Fibroblast of lung (primary cell): ENCODE measurements around the gene MANEAL. TPM values are rescaled to one million over a fixed set of nuclear protein-coding genes. Genes with fewer than 3 reads are reported as not detected.

ENCODE experiments used
- DNase-seq, 2 donors: peaks; one replicate each; pipeline versions ENCODE4 v3.0.0 to v3.0.0-alpha.2; 2010; ENCODE audit warnings: low read depth in 2 of 2
- H2AFZ ChIP-seq: 2 replicates; pipeline ENCODE4 v1.5.1; 2012; ENCODE audit warnings: low read length, control low read depth, inconsistent platforms
- H3K27ac ChIP-seq: 2 replicates; pipeline ENCODE4 v1.5.1; 2011; ENCODE audit warnings: low read length, control low read depth; ENCODE audit not compliant: insufficient read depth
- H3K27me3 ChIP-seq: 2 replicates; pipeline ENCODE4 v1.5.1; 2011; ENCODE audit warnings: mild to moderate bottlenecking, low read length; ENCODE audit not compliant: control insufficient read depth, insufficient read depth
- H3K36me3 ChIP-seq: 2 replicates; pipeline ENCODE4 v1.5.1; 2011; ENCODE audit warnings: low read length; ENCODE audit not compliant: control insufficient read depth, insufficient read depth
- H3K4me1 ChIP-seq: 2 replicates; pipeline ENCODE4 v1.5.1; 2011; ENCODE audit warnings: low read length; ENCODE audit not compliant: control insufficient read depth, insufficient read depth; ENCODE audit errors: extremely low read depth
- H3K4me2 ChIP-seq: 2 replicates; pipeline ENCODE4 v1.5.1; 2011; ENCODE audit warnings: low read length, control low read depth; ENCODE audit not compliant: insufficient read depth; ENCODE audit errors: extremely low read depth
- H3K4me3 ChIP-seq, 4 experiments: fragments of 200-600 bp in 1 of 4; sonication (generic) in 1 of 4; replicated peaks in 1 of 4; 2 replicates each; pipeline ENCODE4 v1.5.1; 2011 to 2016; ENCODE audit warnings: low read length in 4 of 4, low read depth in 3 of 4, mild to moderate bottlenecking in 3 of 4, control low read depth in 2 of 4, inconsistent platforms in 1 of 4, mixed read lengths in 1 of 4; ENCODE audit not compliant: insufficient read depth in 1 of 4; ENCODE audit errors: control extremely low read depth in 1 of 4
- H3K79me2 ChIP-seq: 2 replicates; pipeline ENCODE4 v1.5.1; 2012; ENCODE audit warnings: mild to moderate bottlenecking, low read length, inconsistent platforms; ENCODE audit not compliant: control insufficient read depth, insufficient read depth
- H3K9ac ChIP-seq: 2 replicates; pipeline ENCODE4 v1.5.1; 2011; ENCODE audit warnings: mild to moderate bottlenecking, low read length, control low read depth; ENCODE audit not compliant: insufficient read depth
- H3K9me3 ChIP-seq: 2 replicates; pipeline ENCODE4 v1.5.1; 2012; ENCODE audit warnings: low read depth, low read length; ENCODE audit not compliant: control insufficient read depth, insufficient read depth
- H4K20me1 ChIP-seq: 2 replicates; pipeline ENCODE4 v1.5.1; 2011; ENCODE audit warnings: low read length; ENCODE audit not compliant: control insufficient read depth, insufficient read depth; ENCODE audit errors: extremely low read depth
- CTCF ChIP-seq, 2 donors: IDR thresholded peaks in 1 of 2; conservative IDR thresholded peaks in 1 of 2; 1 replicate in 1 of 2; 2 replicates in 1 of 2; pipeline ENCODE4 v1.5.1; 2011 to 2012; ENCODE audit warnings: low read length in 2 of 2, control low read depth in 1 of 2, inconsistent platforms in 1 of 2, low read depth in 1 of 2, mild to moderate bottlenecking in 1 of 2
- EZH2 ChIP-seq: IDR thresholded peaks from 2 replicates; pipeline ENCODE4 v1.5.1; 2012; ENCODE audit warnings: low read length, control low read depth, mild to moderate bottlenecking; ENCODE audit errors: missing control alignments
- polyA plus RNA-seq, 2 donors: library from polyadenylated mRNA; depleted of rRNA in 1 of 2; stranded (reverse) in 1 of 2; unstranded in 1 of 2; fragments of >200 nt; gene quantifications; 2 replicates each; pipeline ENCODE4 v1.2.1, GENCODE V29; 2011 to 2012; ENCODE audit warnings: missing spikeins in 1 of 2
- total RNA-seq: library from RNA; depleted of rRNA; stranded (reverse); fragments of >200 nt; gene quantifications from 2 replicates; pipeline ENCODE4 v1.2.1, GENCODE V29; 2014

The MANEAL gene
- total and polyA plus RNA-seq, 2 donors (not counting 1 experiment from before 2014, with no cell fraction given): 0.50 to 0.79 TPM

GRCh38 chr1:37849480-37849879 lies 55.8 kb downstream of the MANEAL start:
- DNase-seq: no peak
- Histone ChIP-seq H3K4me1 (no peaks in the 10 kb centered on the region), H3K27me3 (no peaks in the 10 kb centered on the region), H2AFZ (no peak overlapping the region), H3K4me3 (no peak overlapping the region), H3K36me3 (no peaks in the 10 kb centered on the region), H4K20me1 (no peaks in the 10 kb centered on the region), H3K9ac (no peak overlapping the region), H3K79me2 (peaks cover 58% of the 10 kb centered on the region), H3K4me2 (no peak overlapping the region), H3K27ac (no peak overlapping the region), H3K9me3 (no peaks in the 10 kb centered on the region)
- TF ChIP-seq CTCF (conservative IDR thresholded peaks at IDR 0.05 in 1 of 2, IDR thresholded peaks at IDR 0.05 in 1 of 2; ENCODE audit: low read depth in 1 of 2, low read length in 2 of 2) (no peak), EZH2 (no peak)

- H3K4me3 ChIP-seq: no peak overlapping the region
- H3K79me2 ChIP-seq: peaks cover 57% of the 10 kb centered on the region
- no peaks in the 10 kb centered on the region for H4K20me1 ChIP-seq
- H3K4me2 ChIP-seq: no peak overlapping the region
- TF ChIP-seq CTCF (conservative IDR thresholded peaks at IDR 0.05 in 1 of 2, IDR thresholded peaks at IDR 0.05 in 1 of 2; ENCODE audit: low read depth in 1 of 2, low read length in 2 of 2) (no peak), EZH2 (no peak)
- no peak overlapping the region for H3K27ac ChIP-seq
- H2AFZ ChIP-seq: no peak overlapping the region
- no peak overlapping the region for H3K9ac ChIP-seq
- H3K9me3 ChIP-seq: no peaks in the 10 kb centered on the region
- H3K27me3 ChIP-seq: no peaks in the 10 kb centered on the region
- DNase-seq: no peak
- no peaks in the 10 kb centered on the region for H3K4me1 ChIP-seq
- no peaks in the 10 kb centered on the region for H3K36me3 ChIP-seq
These were observed 56.8 kb downstream of the MANEAL start for GRCh38 chr1:37850352-37850955.

Other genes with a start within 250 kb of the MANEAL start
- gene SNIP1, start 239.6 kb upstream of the MANEAL start, total RNA-seq: 10.9 and 11.3 TPM in 2 replicates
- gene SNIP1, start 239.6 kb upstream of the MANEAL start, polyA plus RNA-seq: 8.0 and 8.2 TPM in 2 replicates
- 3.6 and 5.0 TPM in 2 replicates for gene DNALI1, start 236.9 kb upstream of the MANEAL start, total RNA-seq
- gene DNALI1, start 236.9 kb upstream of the MANEAL start, polyA plus RNA-seq: 8.3 and 13.4 TPM in 2 replicates
- gene GNL2, start 197.9 kb upstream of the MANEAL start, total RNA-seq: 56.0 and 73.3 TPM in 2 replicates
- gene GNL2, start 197.9 kb upstream of the MANEAL start, polyA plus RNA-seq: 50.0 and 58.7 TPM in 2 replicates
- gene RSPO1, start 159.0 kb upstream of the MANEAL start, total RNA-seq: 0.26 and 0.50 TPM in 2 replicates
- 0.08 and 0.15 TPM in 2 replicates for gene RSPO1, start 159.0 kb upstream of the MANEAL start, polyA plus RNA-seq
- 0.26 and 3.8 TPM in 2 replicates for gene CDCA8, start 101.3 kb upstream of the MANEAL start, total RNA-seq
- gene CDCA8, start 101.3 kb upstream of the MANEAL start, polyA plus RNA-seq: 9.5 and 47.5 TPM in 2 replicates
- under 0.01 TPM in 2 replicates for gene EPHA10, start 28.7 kb upstream of the MANEAL start, total RNA-seq
- not detected in 2 replicates for gene EPHA10, start 28.7 kb upstream of the MANEAL start, polyA plus RNA-seq
- 24.7 and 28.1 TPM in 2 replicates for gene C1orf122, start 13.9 kb downstream of the MANEAL start, total RNA-seq
- gene C1orf122, start 13.9 kb downstream of the MANEAL start, polyA plus RNA-seq: 14.3 and 14.8 TPM in 2 replicates
- 12.6 and 14.0 TPM in 2 replicates for gene YRDC, start 14.4 kb downstream of the MANEAL start, total RNA-seq
- gene YRDC, start 14.4 kb downstream of the MANEAL start, polyA plus RNA-seq: 9.9 and 15.9 TPM in 2 replicates
- gene MTF1, start 65.7 kb downstream of the MANEAL start, total RNA-seq: 3.1 and 4.5 TPM in 2 replicates
- 8.4 and 8.8 TPM in 2 replicates for gene MTF1, start 65.7 kb downstream of the MANEAL start, polyA plus RNA-seq
- gene INPP5B, start 153.2 kb downstream of the MANEAL start, total RNA-seq: 42.1 and 55.0 TPM in 2 replicates
- 18.8 and 23.6 TPM in 2 replicates for gene INPP5B, start 153.2 kb downstream of the MANEAL start, polyA plus RNA-seq
- gene SF3A3, start 196.2 kb downstream of the MANEAL start, total RNA-seq: 72.3 and 97.8 TPM in 2 replicates
- gene SF3A3, start 196.2 kb downstream of the MANEAL start, polyA plus RNA-seq: 60.3 and 62.4 TPM in 2 replicates
- gene FHL3, start 211.7 kb downstream of the MANEAL start, total RNA-seq: 13.9 and 14.4 TPM in 2 replicates
- gene FHL3, start 211.7 kb downstream of the MANEAL start, polyA plus RNA-seq: 14.7 and 25.0 TPM in 2 replicates
- gene UTP11, start 218.9 kb downstream of the MANEAL start, total RNA-seq: 34.8 and 39.5 TPM in 2 replicates
- 56.5 and 63.7 TPM in 2 replicates for gene UTP11, start 218.9 kb downstream of the MANEAL start, polyA plus RNA-seq